ENCODE measurements around the gene CLDND2.

The CLDND2 gene

DNA sequence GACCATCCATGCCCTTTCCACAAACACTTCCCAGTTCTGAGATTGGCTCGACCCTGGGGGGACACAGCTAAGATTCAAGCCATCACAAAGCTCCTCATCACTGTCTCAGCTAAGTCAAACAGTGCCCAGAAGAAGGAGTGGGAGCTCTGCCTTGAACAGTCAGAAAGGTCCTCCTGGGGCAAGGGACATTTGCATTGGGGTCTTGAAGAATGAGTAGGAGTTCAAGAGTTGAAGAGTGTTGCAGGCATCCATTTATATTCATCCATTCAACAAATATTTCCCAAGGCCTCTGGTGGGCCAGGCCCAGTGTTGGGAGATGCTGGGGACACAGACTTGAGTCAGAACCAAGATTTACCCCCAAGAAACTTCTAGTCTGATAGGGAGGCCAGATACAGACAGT, 50.8 kb downstream of the CLDND2 start:
- no peak overlapping the region for H3K4me2 ChIP-seq (ENCODE audit: insufficient read depth, low read length)
- H2AFZ ChIP-seq (ENCODE audit: low read depth, low read length) = no peak overlapping the region
- no peak overlapping the region for H3K27ac ChIP-seq (ENCODE audit: low read length)
- H3K27me3 ChIP-seq (ENCODE audit: insufficient read depth, low read length, poor library complexity) = no peaks in the 10 kb centered on the region
- TF ChIP-seq EZH2 (IDR thresholded peaks at IDR 0.05; ENCODE audit: borderline replicate concordance, low read depth, low read length, severe bottlenecking) = no peak
- TF ChIP-seq, protein P1, sequence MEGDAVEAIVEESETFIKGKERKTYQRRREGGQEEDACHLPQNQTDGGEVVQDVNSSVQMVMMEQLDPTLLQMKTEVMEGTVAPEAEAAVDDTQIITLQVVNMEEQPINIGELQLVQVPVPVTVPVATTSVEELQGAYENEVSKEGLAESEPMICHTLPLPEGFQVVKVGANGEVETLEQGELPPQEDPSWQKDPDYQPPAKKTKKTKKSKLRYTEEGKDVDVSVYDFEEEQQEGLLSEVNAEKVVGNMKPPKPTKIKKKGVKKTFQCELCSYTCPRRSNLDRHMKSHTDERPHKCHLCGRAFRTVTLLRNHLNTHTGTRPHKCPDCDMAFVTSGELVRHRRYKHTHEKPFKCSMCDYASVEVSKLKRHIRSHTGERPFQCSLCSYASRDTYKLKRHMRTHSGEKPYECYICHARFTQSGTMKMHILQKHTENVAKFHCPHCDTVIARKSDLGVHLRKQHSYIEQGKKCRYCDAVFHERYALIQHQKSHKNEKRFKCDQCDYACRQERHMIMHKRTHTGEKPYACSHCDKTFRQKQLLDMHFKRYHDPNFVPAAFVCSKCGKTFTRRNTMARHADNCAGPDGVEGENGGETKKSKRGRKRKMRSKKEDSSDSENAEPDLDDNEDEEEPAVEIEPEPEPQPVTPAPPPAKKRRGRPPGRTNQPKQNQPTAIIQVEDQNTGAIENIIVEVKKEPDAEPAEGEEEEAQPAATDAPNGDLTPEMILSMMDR (IDR thresholded peaks at IDR 0.05; ENCODE audit: borderline replicate concordance, extremely low read depth, low read length, poor library complexity, severe bottlenecking) = no peak
- no peak overlapping the region for H3K4me3 ChIP-seq (ENCODE audit: low read depth in 1 of 2, low read length in 2 of 2)
- H3K9ac ChIP-seq (ENCODE audit: low read depth, low read length) = no peak overlapping the region
- no peaks in the 10 kb centered on the region for H3K36me3 ChIP-seq (ENCODE audit: insufficient read depth, low read length)
- H3K4me1 ChIP-seq (ENCODE audit: insufficient read depth, low read length) = no peaks in the 10 kb centered on the region
- DNase-seq (no peak), ATAC-seq (ENCODE audit: insufficient read depth, low read depth) (no peak)
- H3K9me3 ChIP-seq (ENCODE audit: insufficient read depth, low read length, severe bottlenecking) = no peaks in the 10 kb centered on the region
- peaks cover 3% of the 10 kb centered on the region; the same call in 1 of the 2 replicates for H4K20me1 ChIP-seq (ENCODE audit: insufficient read depth, low read length)
- H3K79me2 ChIP-seq (ENCODE audit: insufficient read depth, low read length) = no peaks in the 10 kb centered on the region

DNA sequence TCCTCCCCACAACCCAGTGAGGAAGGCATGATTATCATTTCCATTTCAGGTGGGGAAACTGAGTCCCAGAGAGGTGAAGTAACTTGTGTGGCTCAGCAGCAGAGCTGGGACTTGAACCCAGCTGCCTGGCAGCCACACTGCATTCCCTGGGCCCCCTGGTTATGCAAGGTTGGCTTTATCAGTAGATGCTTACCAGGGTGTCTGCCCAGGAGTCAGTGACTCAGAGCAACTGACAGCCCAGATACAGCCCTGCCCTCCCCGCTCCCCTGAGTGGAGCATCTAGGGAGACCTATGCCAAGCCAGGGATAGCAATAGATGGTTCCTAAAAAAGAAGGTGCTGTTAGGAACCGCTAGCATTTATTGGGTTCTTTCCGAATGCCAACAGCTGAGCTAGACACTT, 51.4 kb downstream of the CLDND2 start:
- no peak overlapping the region for H3K4me2 ChIP-seq (ENCODE audit: insufficient read depth, low read length)
- TF ChIP-seq, protein P1 (IDR thresholded peaks at IDR 0.05; ENCODE audit: borderline replicate concordance, extremely low read depth, low read length, poor library complexity, severe bottlenecking) = no peak
- TF ChIP-seq EZH2 (IDR thresholded peaks at IDR 0.05; ENCODE audit: borderline replicate concordance, low read depth, low read length, severe bottlenecking) = no peak
- H3K9ac ChIP-seq (ENCODE audit: low read depth, low read length) = no peak overlapping the region
- ATAC-seq (ENCODE audit: insufficient read depth, low read depth) (no peak), DNase-seq (no peak)
- H3K4me1 ChIP-seq (ENCODE audit: insufficient read depth, low read length) = no peaks in the 10 kb centered on the region
- no peaks in the 10 kb centered on the region for H3K27me3 ChIP-seq (ENCODE audit: insufficient read depth, low read length, poor library complexity)
- H3K36me3 ChIP-seq (ENCODE audit: insufficient read depth, low read length) = no peaks in the 10 kb centered on the region
- peaks cover 3% of the 10 kb centered on the region; the same call in 1 of the 2 replicates for H4K20me1 ChIP-seq (ENCODE audit: insufficient read depth, low read length)
- no peak overlapping the region for H2AFZ ChIP-seq (ENCODE audit: low read depth, low read length)
- no peak overlapping the region for H3K4me3 ChIP-seq (ENCODE audit: low read depth in 1 of 2, low read length in 2 of 2)
- H3K79me2 ChIP-seq (ENCODE audit: insufficient read depth, low read length) = no peaks in the 10 kb centered on the region
- H3K9me3 ChIP-seq (ENCODE audit: insufficient read depth, low read length, severe bottlenecking) = no peaks in the 10 kb centered on the region
- no peak overlapping the region for H3K27ac ChIP-seq (ENCODE audit: low read length)
